ENCODE results near the gene GSC2. TPM values are rescaled to one million over a fixed set of nuclear protein-coding genes. Genes with fewer than 3 reads are reported as not detected.
A peak's percentile ranks its signal among the peaks of the same experiment; 100 is the strongest.

The GSC2 gene
- total RNA-seq, 6 experiments from 2014 or later, result not detected

- H3K4me3 Mint-ChIP-seq, result no peak overlapping the region
- H3K4me1 Mint-ChIP-seq (ENCODE audit: low read depth), result peaks cover 38% of the 10 kb centered on the region
- H3K27me3 Mint-ChIP-seq (ENCODE audit: insufficient read depth), result no peaks in the 10 kb centered on the region; the same call in 1 of the 2 replicates
- TF ChIP-seq CTCF (IDR thresholded peaks at IDR 0.05), result peak; percentile 47
- DNase-seq, result no peak
- no peak overlapping the region for H3K27ac Mint-ChIP-seq
- no peaks in the 10 kb centered on the region; the same call in 1 of the 2 replicates for H3K36me3 Mint-ChIP-seq (ENCODE audit: low read depth)
- no peaks in the 10 kb centered on the region for H3K9me3 Mint-ChIP-seq
Measured at GRCh38 chr22:19105867-19106802, 44.0 kb downstream of the GSC2 start.

GRCh38 chr22:19105456-19105855 lies 44.6 kb downstream of the GSC2 start:
- Mint-ChIP-seq H3K27me3 (ENCODE audit: insufficient read depth) (no peaks in the 10 kb centered on the region; the same call in 1 of the 2 replicates), H3K9me3 (no peaks in the 10 kb centered on the region), H3K36me3 (ENCODE audit: low read depth) (no peaks in the 10 kb centered on the region; the same call in 1 of the 2 replicates), H3K4me1 (ENCODE audit: low read depth) (peaks cover 37% of the 10 kb centered on the region), H3K27ac (no peak overlapping the region), H3K4me3 (no peak overlapping the region)
- no peak for DNase-seq
- no peak for TF ChIP-seq CTCF (IDR thresholded peaks at IDR 0.05)

GRCh38 chr22:19103880-19104821 lies 45.9 kb downstream of the GSC2 start:
- peaks cover 31% of the 10 kb centered on the region for H3K4me1 Mint-ChIP-seq (ENCODE audit: low read depth)
- H3K36me3 Mint-ChIP-seq (ENCODE audit: low read depth), result no peaks in the 10 kb centered on the region; the same call in 1 of the 2 replicates
- no peak for DNase-seq
- no peaks in the 10 kb centered on the region; the same call in 1 of the 2 replicates for H3K27me3 Mint-ChIP-seq (ENCODE audit: insufficient read depth)
- H3K9me3 Mint-ChIP-seq, result no peaks in the 10 kb centered on the region
- H3K27ac Mint-ChIP-seq, result peak overlapping the region; percentile 56; the same call in 1 of the 2 replicates
- TF ChIP-seq CTCF (IDR thresholded peaks at IDR 0.05), result no peak
- H3K4me3 Mint-ChIP-seq, result no peak overlapping the region

- H3K27ac Mint-ChIP-seq, result peak overlapping the region; percentile 27; the same call in 1 of the 2 replicates
- H3K36me3 Mint-ChIP-seq (ENCODE audit: low read depth), result no peaks in the 10 kb centered on the region; the same call in 1 of the 2 replicates
- H3K4me3 Mint-ChIP-seq, result no peak overlapping the region
- no peak for DNase-seq
- H3K27me3 Mint-ChIP-seq (ENCODE audit: insufficient read depth), result no peaks in the 10 kb centered on the region; the same call in 1 of the 2 replicates
- no peak for TF ChIP-seq CTCF (IDR thresholded peaks at IDR 0.05)
- H3K4me1 Mint-ChIP-seq (ENCODE audit: low read depth), result peaks cover 11% of the 10 kb centered on the region
- H3K9me3 Mint-ChIP-seq, result no peaks in the 10 kb centered on the region
Measured at GRCh38 chr22:19098157-19098556, 51.9 kb downstream of the GSC2 start.

DNA sequence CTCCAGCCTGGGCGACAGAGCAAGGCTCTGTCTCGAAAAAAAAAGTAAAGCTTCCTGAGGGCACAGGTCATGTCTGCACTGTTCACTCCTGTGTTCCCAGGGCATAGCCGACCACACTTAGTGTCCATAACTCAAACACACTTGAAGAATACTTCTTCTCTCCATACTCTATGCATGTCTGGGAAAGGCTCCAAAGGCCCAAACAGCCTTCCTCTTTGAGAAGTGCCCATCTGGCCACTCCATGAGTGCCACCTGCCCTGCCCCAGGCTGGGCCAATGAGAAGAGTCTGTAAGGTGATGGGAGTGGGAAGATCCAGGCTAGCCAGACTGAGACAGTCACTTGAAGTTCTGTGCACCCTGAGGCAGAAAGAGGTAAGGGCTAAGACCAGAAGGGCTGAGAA lies 52.6 kb downstream of the GSC2 start:
- TF ChIP-seq CTCF (IDR thresholded peaks at IDR 0.05), result no peak
- peaks cover 15% of the 10 kb centered on the region for H3K4me1 Mint-ChIP-seq (ENCODE audit: low read depth)

More for the DNA sequence above, 52.6 kb downstream of the GSC2 start:
- Mint-ChIP-seq H3K36me3 (ENCODE audit: low read depth) (no peaks in the 10 kb centered on the region; the same call in 1 of the 2 replicates), H3K27me3 (ENCODE audit: insufficient read depth) (no peaks in the 10 kb centered on the region; the same call in 1 of the 2 replicates), H3K4me3 (no peak overlapping the region), H3K27ac (peak overlapping the region; percentile 9; the same call in 1 of the 2 replicates), H3K9me3 (no peaks in the 10 kb centered on the region)
- no peak for DNase-seq

All from HFFc6 (cell line).